Motor neuron (in vitro differentiated cells): ENCODE data around the gene MEX3C. TPM values are rescaled to one million over a fixed set of nuclear protein-coding genes. Genes with fewer than 3 reads are reported as not detected.
A peak's percentile ranks its signal among the peaks of the same experiment; 100 is the strongest.

Experiments used
- ATAC-seq, 8 experiments: fragments of 200-7000 bp; cut with Tn5 transposase; replicated peaks in 6 of 8; 2 replicates each; pipeline ENCODE4 v1.8.0; 2021; ENCODE audit warnings: mild to moderate bottlenecking in 8 of 8, moderate library complexity in 8 of 8
- H3K27ac ChIP-seq, 2 donors: fragments of 250-450 bp; sonication (Bioruptor Pico); 2 replicates each; pipeline ENCODE4 v1.9.0; 2021; ENCODE audit warnings: antibody characterized with exemption in 2 of 2, mild to moderate bottlenecking in 2 of 2, moderate library complexity in 1 of 2
- H3K4me1 ChIP-seq, 2 donors: fragments of 250-450 bp; sonication (Bioruptor Pico); replicated peaks in 1 of 2; 2 replicates each; pipeline ENCODE4 v1.6.1; 2021; ENCODE audit warnings: antibody characterized with exemption in 2 of 2, mild to moderate bottlenecking in 2 of 2, moderate library complexity in 1 of 2
- H3K4me3 ChIP-seq, 5 donors: fragments of 250-450 bp; sonication (Bioruptor Pico); 2 replicates each; pipeline ENCODE4 v1.9.0; 2021; ENCODE audit warnings: antibody characterized with exemption in 5 of 5, mild to moderate bottlenecking in 5 of 5, moderate library complexity in 4 of 5
- WGBS, 10 experiments: fragments of 450-650 bp; shearing (Covaris generic); methylation state at CpG; one replicate each; pipeline ENCODE4 v1.0.0; 2022; 5-methylcytosine and 5-hydroxymethylcytosine counted together
- in situ Hi-C, 9 experiments: fragments of 400-800 bp; cut with MboI; loops; one replicate each; pipeline ENCODE4 v1.15.0; 2021; ENCODE audit warnings: low sequenced_read_pairs in 9 of 9, low pct_unique_long_range_greater_than_20kb in 2 of 9; ENCODE audit not compliant: unreplicated experiment in 9 of 9
- total RNA-seq, 8 experiments: library from RNA; unstranded; fragments of 300-600 nt; gene quantifications; 2 replicates each; pipeline versions ENCODE4 v1.2.3 to v1.2.4, GENCODE V29; 2022

The MEX3C gene
- total RNA-seq, 8 experiments from 2014 or later, result 26.2 to 72.2 (median 43.3) TPM

GRCh38 chr18:51163543-51163942 is 33.9 kb downstream of the MEX3C start:
- 40 to 83% (median 71%) methylated on average over 1 to 3 of the region's 3 CpGs; no CpG with 5 or more reads in 7 of the 10 experiments for WGBS, 10 experiments
- Histone ChIP-seq H3K27ac (no peak overlapping the region), H3K4me3 (no peak overlapping the region), H3K4me1 (peaks cover 0 to 11% of the 10 kb centered on the region in 2 donors)
- no peak for ATAC-seq
- in situ Hi-C loops, result no loop called here

- H3K4me1 ChIP-seq, result peaks cover 0 to 8% of the 10 kb centered on the region in 2 donors
- H3K27ac ChIP-seq, result no peak overlapping the region
- no peak overlapping the region for H3K4me3 ChIP-seq
- 57 to 90% (median 64%) methylated on average over 1 to 3 of the region's 3 CpGs; no CpG with 5 or more reads in 4 of the 10 experiments for WGBS, 10 experiments
- in situ Hi-C loops, result no loop called here
- ATAC-seq, result no peak
These were observed 34.9 kb downstream of the MEX3C start for GRCh38 chr18:51162617-51163016.

- 17 to 100% (median 90%) methylated on average over 1 to 4 of the region's 5 CpGs; no CpG with 5 or more reads in 3 of the 10 experiments for WGBS, 10 experiments
- no peak for ATAC-seq
- no peak overlapping the region for H3K4me3 ChIP-seq
- H3K4me1 ChIP-seq, result no peaks in the 10 kb centered on the region
- H3K27ac ChIP-seq, result no peak overlapping the region
- in situ Hi-C loops, result no loop called here
These were observed 36.8 kb downstream of the MEX3C start for GRCh38 chr18:51160646-51161045.

DNA sequence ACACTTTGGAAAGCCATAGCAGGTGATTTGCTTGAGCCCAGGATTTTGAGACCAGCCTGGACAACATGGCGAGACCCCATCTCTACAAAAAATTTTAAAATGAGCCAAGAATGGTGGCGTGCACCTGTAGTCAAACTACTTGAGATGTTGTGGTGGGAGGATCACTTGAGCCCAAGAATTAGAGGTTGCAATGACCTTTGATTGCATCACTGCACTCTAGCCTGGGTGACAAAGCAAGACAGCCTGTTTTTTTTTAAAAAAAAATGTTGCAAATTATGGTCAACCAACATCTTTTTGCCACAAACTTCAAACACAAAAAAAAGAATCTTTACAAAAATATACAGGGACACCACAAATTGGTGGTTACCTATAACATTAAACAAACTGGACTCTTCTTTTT is 40.3 kb downstream of the MEX3C start:
- in situ Hi-C loops, result no loop called here
- no peaks in the 10 kb centered on the region for H3K4me1 ChIP-seq
- 50 to 100% (median 87%) methylated on average over 1 to 2 of the region's 2 CpGs; no CpG with 5 or more reads in 4 of the 10 experiments for WGBS, 10 experiments
- no peak for ATAC-seq
- no peak overlapping the region for H3K27ac ChIP-seq
- H3K4me3 ChIP-seq, result no peak overlapping the region

GRCh38 chr18:51154431-51155063 is 42.9 kb downstream of the MEX3C start:
- no peak overlapping the region for H3K4me3 ChIP-seq
- no peak overlapping the region for H3K27ac ChIP-seq
- H3K4me1 ChIP-seq, result no peaks in the 10 kb centered on the region
- in situ Hi-C loops, result no loop called here
- ATAC-seq, result no peak
- WGBS, 10 experiments, result 53 to 95% (median 81%) methylated on average over 2 to 8 of the region's 8 CpGs

DNA sequence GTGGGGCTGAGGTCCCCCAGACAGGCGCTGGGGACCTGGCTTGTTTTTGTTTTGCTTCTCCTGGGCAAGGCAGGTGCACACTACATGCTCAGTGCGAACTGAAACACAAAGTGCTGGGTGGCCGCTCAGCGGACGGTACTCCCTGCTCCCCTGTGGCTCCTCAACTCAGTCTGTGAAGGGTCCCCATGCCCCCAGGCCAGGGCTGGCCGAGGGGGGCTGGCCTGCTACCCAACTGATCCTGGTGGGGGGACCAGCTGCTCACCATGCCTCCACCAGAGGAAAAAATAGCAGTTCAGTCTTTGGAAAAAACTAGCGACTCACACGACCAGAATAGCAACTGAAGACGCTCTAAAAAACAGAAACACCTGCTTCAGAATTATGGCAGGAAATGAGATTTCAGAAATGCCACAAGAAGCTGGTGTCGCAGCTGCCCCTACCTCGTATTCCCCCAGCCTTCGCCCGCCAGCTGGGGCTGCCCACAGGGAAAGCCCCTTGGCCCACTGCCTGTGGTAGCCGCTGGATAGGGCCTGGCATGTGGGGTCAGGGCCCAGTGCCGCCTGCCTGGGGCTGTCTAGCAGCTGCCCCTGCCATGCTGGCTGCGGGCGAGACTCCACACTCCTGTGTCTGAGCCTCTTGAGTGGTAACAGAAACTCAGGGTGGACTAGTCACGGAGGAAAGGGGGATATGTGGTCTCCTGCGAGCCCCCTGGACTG is 43.7 kb downstream of the MEX3C start:
- no peak overlapping the region for H3K4me3 ChIP-seq
- no peak overlapping the region for H3K27ac ChIP-seq
- no peaks in the 10 kb centered on the region for H3K4me1 ChIP-seq
- WGBS, 10 experiments, result 34 to 88% (median 83%) methylated on average over 7 to 10 of the region's 19 CpGs; no CpG with 5 or more reads in 6 of the 10 experiments
- in situ Hi-C loops, result no loop called here
- ATAC-seq, result peak in 1 of 8 experiments; percentile 29

- Histone ChIP-seq H3K27ac (no peak overlapping the region), H3K4me1 (no peaks in the 10 kb centered on the region), H3K4me3 (no peak overlapping the region)
- no peak for ATAC-seq
- WGBS, 10 experiments, result 57 to 98% (median 80%) methylated on average over 1 to 14 of the region's 26 CpGs
- in situ Hi-C loops, result no loop called here
These were observed 45.6 kb downstream of the MEX3C start for GRCh38 chr18:51151568-51152511.

DNA sequence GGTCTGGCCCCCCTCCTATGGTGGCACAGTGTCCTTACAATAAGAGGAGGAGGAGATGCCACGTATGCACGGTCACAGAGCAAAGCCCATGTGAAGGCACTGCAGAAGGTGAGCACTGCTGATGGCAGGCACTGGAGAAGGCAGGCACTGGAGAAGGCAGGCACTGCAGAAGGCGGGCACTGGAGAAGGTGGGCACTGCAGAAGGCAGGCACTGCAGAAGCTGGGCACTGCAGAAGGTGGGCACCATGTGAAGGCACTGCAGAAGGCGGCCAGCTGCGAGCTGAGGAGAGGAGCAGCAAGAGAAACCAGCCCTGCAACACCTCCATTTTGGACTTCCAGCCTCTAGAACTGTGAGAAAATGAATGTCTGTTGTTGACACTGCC is 46.3 kb downstream of the MEX3C start:
- no peak overlapping the region for H3K4me3 ChIP-seq
- WGBS, 10 experiments, result 57 to 92% (median 83%) methylated on average over 2 to 5 of the region's 5 CpGs; no CpG with 5 or more reads in 5 of the 10 experiments
- no peaks in the 10 kb centered on the region for H3K4me1 ChIP-seq
- in situ Hi-C loops, result no loop called here
- H3K27ac ChIP-seq, result no peak overlapping the region
- no peak for ATAC-seq

GRCh38 chr18:51150113-51150700 is 47.3 kb downstream of the MEX3C start:
- in situ Hi-C loops, result no loop called here
- Histone ChIP-seq H3K27ac (no peak overlapping the region), H3K4me1 (no peaks in the 10 kb centered on the region), H3K4me3 (no peak overlapping the region)
- ATAC-seq, result peak; percentile 11 to 98 (median 92)
- WGBS, 10 experiments, result 40 to 100% (median 86%) methylated on average over 1 to 5 of the region's 6 CpGs; no CpG with 5 or more reads in 3 of the 10 experiments

- no peak overlapping the region for H3K4me3 ChIP-seq
- peak in 1 of 8 experiments; percentile 11 for ATAC-seq
- in situ Hi-C loops, result no loop called here
- 82 to 100% (median 98%) methylated on average over 1 to 3 of the region's 4 CpGs; no CpG with 5 or more reads in 2 of the 10 experiments for WGBS, 10 experiments
- no peaks in the 10 kb centered on the region for H3K4me1 ChIP-seq
- H3K27ac ChIP-seq, result no peak overlapping the region
These were observed 47.8 kb downstream of the MEX3C start for GRCh38 chr18:51149670-51150069.

- Histone ChIP-seq H3K4me3 (no peak overlapping the region), H3K4me1 (no peaks in the 10 kb centered on the region), H3K27ac (no peak overlapping the region)
- in situ Hi-C loops, result no loop called here
- 0 to 100% (median 92%) methylated on average over 1 to 4 of the region's 4 CpGs; no CpG with 5 or more reads in 1 of the 10 experiments for WGBS, 10 experiments
- peak in 3 of 8 experiments; percentile 79 to 95 (median 83) for ATAC-seq
These were observed 50.6 kb downstream of the MEX3C start for GRCh38 chr18:51146909-51147308.

- no peak for ATAC-seq
- no peaks in the 10 kb centered on the region for H3K4me1 ChIP-seq
- no peak overlapping the region for H3K4me3 ChIP-seq
- in situ Hi-C loops, result no loop called here
- H3K27ac ChIP-seq, result no peak overlapping the region
- 67 to 100% (median 100%) methylated on average over 1 to 8 of the region's 8 CpGs; no CpG with 5 or more reads in 4 of the 10 experiments for WGBS, 10 experiments
These were observed 58.5 kb downstream of the MEX3C start for GRCh38 chr18:51138936-51139335.
